ENCODE data around the gene CDHR3. TPM values are rescaled to one million over a fixed set of nuclear protein-coding genes. Genes with fewer than 3 reads are reported as not detected.

CDHR3 gene
- total RNA-seq, 1 experiment from 2014 or later = 3.3 TPM

GRCh38 chr7:106003525-106004064 is 40.5 kb downstream of the CDHR3 start:
- H3K4ac ChIP-seq (ENCODE audit: low read depth, low read length) = no peak overlapping the region
- Mint-ChIP-seq H3K4me1 (peaks cover 7 to 10% of the 10 kb centered on the region in 2 experiments), H3K27ac (no peak overlapping the region), H3K36me3 (ENCODE audit: insufficient read depth in 1 of 3, low read depth in 3 of 3) (peaks cover 27 to 31% (median 29%) of the 10 kb centered on the region in 3 experiments), H3K4me3 (no peak overlapping the region), H3K27me3 (ENCODE audit: low read depth) (peaks cover 19% of the 10 kb centered on the region), H3K9me3 (peaks cover 30 to 33% of the 10 kb centered on the region in 2 experiments)
- no peaks in the 10 kb centered on the region for H3K4me1 ChIP-seq (ENCODE audit: insufficient read depth, low read length)
- H4K20me1 ChIP-seq (ENCODE audit: control insufficient read depth, insufficient read depth, insufficient read length) = no peaks in the 10 kb centered on the region
- no peaks in the 10 kb centered on the region for H3K23me2 ChIP-seq (ENCODE audit: insufficient read length, low read depth, low read length, poor library complexity, severe bottlenecking)
- H3K56ac ChIP-seq (ENCODE audit: insufficient read length, low read depth, low read length) = no peak overlapping the region
- H3K27ac ChIP-seq (ENCODE audit: insufficient read length, low read depth, low read length) = no peak overlapping the region
- no peak overlapping the region for H3K23ac ChIP-seq (ENCODE audit: insufficient read length, low read depth, low read length)
- no peak overlapping the region for H3T11ph ChIP-seq (ENCODE audit: low read length)
- no peak overlapping the region for H2BK20ac ChIP-seq (ENCODE audit: low read depth, low read length, poor library complexity, severe bottlenecking)
- H2BK15ac ChIP-seq (ENCODE audit: low read depth, low read length) = no peak overlapping the region
- no peak overlapping the region for H3K18ac ChIP-seq (ENCODE audit: insufficient read length, low read depth, low read length)
- no peak overlapping the region for H2BK12ac ChIP-seq (ENCODE audit: insufficient read length, low read depth, low read length)
- no peak overlapping the region for H2AFZ ChIP-seq (ENCODE audit: low read length)
- H2BK5ac ChIP-seq (ENCODE audit: insufficient read length, low read length) = no peak overlapping the region
- TF ChIP-seq, protein P1, sequence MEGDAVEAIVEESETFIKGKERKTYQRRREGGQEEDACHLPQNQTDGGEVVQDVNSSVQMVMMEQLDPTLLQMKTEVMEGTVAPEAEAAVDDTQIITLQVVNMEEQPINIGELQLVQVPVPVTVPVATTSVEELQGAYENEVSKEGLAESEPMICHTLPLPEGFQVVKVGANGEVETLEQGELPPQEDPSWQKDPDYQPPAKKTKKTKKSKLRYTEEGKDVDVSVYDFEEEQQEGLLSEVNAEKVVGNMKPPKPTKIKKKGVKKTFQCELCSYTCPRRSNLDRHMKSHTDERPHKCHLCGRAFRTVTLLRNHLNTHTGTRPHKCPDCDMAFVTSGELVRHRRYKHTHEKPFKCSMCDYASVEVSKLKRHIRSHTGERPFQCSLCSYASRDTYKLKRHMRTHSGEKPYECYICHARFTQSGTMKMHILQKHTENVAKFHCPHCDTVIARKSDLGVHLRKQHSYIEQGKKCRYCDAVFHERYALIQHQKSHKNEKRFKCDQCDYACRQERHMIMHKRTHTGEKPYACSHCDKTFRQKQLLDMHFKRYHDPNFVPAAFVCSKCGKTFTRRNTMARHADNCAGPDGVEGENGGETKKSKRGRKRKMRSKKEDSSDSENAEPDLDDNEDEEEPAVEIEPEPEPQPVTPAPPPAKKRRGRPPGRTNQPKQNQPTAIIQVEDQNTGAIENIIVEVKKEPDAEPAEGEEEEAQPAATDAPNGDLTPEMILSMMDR (conservative IDR thresholded peaks at IDR 0.05) = no peak
- H3K79me2 ChIP-seq (ENCODE audit: insufficient read depth, low read length) = no peaks in the 10 kb centered on the region
- H4K5ac ChIP-seq (ENCODE audit: insufficient read length, low read depth, low read length) = no peak overlapping the region
- H3K14ac ChIP-seq (ENCODE audit: insufficient read depth, low read length) = no peak overlapping the region
- no CpG with 5 or more reads among the region's 5 CpGs for WGBS (ENCODE audit: extremely low coverage, insufficient read length, low lambda C conversion rate)
- no peaks in the 10 kb centered on the region for H3K79me1 ChIP-seq (ENCODE audit: insufficient read depth, low read depth, low read length, poor library complexity, severe bottlenecking)
- no peak for DNase-seq
- no peak overlapping the region for H3K4me2 ChIP-seq (ENCODE audit: insufficient read depth, insufficient read length, low read length)
- no peaks in the 10 kb centered on the region for H3K9me3 ChIP-seq (ENCODE audit: control insufficient read depth, low read depth, low read length)
- no peak overlapping the region for H2BK120ac ChIP-seq (ENCODE audit: low read depth, low read length, poor library complexity, severe bottlenecking)
- no peak overlapping the region for H2AK5ac ChIP-seq (ENCODE audit: insufficient read length, low read length)
- no peak overlapping the region for H4K8ac ChIP-seq (replicated peaks; ENCODE audit: insufficient read length, low read depth, low read length)
- no peak overlapping the region for H3K9ac ChIP-seq (ENCODE audit: extremely low read depth, insufficient read length, low read length)
- H3K27me3 ChIP-seq (ENCODE audit: insufficient read depth, low read length) = no peaks in the 10 kb centered on the region
- H4K91ac ChIP-seq (ENCODE audit: insufficient read length, low read depth, low read length) = no peak overlapping the region

Data from H9 (cell line).